ENCODE measurements around the gene MACROD2.

Gene MACROD2

GRCh38 chr20:15976047-15976736 is 1980.9 kb downstream of the MACROD2 start:
- no peak overlapping the region for H3K4me3 ChIP-seq (ENCODE audit: low read depth, low read length)
- TF ChIP-seq CTCF (IDR thresholded peaks at IDR 0.05; ENCODE audit: borderline replicate concordance, insufficient read depth, low read depth, low read length), result no peak

GRCh38 chr20:15977026-15977425 is 1981.7 kb downstream of the MACROD2 start:
- no peak for TF ChIP-seq CTCF (IDR thresholded peaks at IDR 0.05; ENCODE audit: borderline replicate concordance, insufficient read depth, low read depth, low read length)
- H3K4me3 ChIP-seq (ENCODE audit: low read depth, low read length), result no peak overlapping the region

- no peak overlapping the region for H3K4me3 ChIP-seq (ENCODE audit: low read depth, low read length)
- TF ChIP-seq CTCF (IDR thresholded peaks at IDR 0.05; ENCODE audit: borderline replicate concordance, insufficient read depth, low read depth, low read length), result no peak
Observed at GRCh38 chr20:15977758-15978157, 1982.4 kb downstream of the MACROD2 start.

GRCh38 chr20:15985494-15986368 is 1990.4 kb downstream of the MACROD2 start:
- H3K4me3 ChIP-seq (ENCODE audit: low read depth, low read length), result peak overlapping the region; percentile 49

- TF ChIP-seq CTCF (IDR thresholded peaks at IDR 0.05; ENCODE audit: borderline replicate concordance, insufficient read depth, low read depth, low read length), result no peak
- H3K4me3 ChIP-seq (ENCODE audit: low read depth, low read length), result no peak overlapping the region
Observed at GRCh38 chr20:15986690-15987089, 1991.4 kb downstream of the MACROD2 start.

GRCh38 chr20:15991279-15991678 is 1996.0 kb downstream of the MACROD2 start:
- no peak overlapping the region for H3K4me3 ChIP-seq (ENCODE audit: low read depth, low read length)
- TF ChIP-seq CTCF (IDR thresholded peaks at IDR 0.05; ENCODE audit: borderline replicate concordance, insufficient read depth, low read depth, low read length), result no peak

- TF ChIP-seq CTCF (IDR thresholded peaks at IDR 0.05; ENCODE audit: borderline replicate concordance, insufficient read depth, low read depth, low read length), result no peak
- H3K4me3 ChIP-seq (ENCODE audit: low read depth, low read length), result no peak overlapping the region
Observed at GRCh38 chr20:15992564-15992963, 1997.2 kb downstream of the MACROD2 start.

Measured in GM12875 (cell line).